Measurements from ENCODE around the gene CNOT1.

DNA sequence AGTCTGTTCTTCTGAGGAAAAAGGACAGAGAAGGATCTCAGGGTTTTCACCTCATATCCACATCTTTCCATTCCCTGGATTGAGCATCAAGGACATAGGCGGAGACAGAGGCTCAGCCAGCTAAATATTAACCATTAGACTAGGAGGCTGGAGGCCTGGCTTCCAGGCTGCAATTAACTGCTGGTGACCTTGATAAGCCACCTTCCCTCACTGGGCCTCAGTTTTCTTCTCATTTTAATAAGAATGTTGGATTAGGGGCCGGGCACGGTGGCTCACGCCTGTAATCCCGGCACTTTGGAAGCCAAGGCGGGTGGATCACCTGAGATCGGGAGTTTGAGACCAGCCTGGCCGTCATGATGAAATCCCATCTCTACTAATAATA lies 25.6 kb upstream of the CNOT1 start:
- TF ChIP-seq, protein P1, sequence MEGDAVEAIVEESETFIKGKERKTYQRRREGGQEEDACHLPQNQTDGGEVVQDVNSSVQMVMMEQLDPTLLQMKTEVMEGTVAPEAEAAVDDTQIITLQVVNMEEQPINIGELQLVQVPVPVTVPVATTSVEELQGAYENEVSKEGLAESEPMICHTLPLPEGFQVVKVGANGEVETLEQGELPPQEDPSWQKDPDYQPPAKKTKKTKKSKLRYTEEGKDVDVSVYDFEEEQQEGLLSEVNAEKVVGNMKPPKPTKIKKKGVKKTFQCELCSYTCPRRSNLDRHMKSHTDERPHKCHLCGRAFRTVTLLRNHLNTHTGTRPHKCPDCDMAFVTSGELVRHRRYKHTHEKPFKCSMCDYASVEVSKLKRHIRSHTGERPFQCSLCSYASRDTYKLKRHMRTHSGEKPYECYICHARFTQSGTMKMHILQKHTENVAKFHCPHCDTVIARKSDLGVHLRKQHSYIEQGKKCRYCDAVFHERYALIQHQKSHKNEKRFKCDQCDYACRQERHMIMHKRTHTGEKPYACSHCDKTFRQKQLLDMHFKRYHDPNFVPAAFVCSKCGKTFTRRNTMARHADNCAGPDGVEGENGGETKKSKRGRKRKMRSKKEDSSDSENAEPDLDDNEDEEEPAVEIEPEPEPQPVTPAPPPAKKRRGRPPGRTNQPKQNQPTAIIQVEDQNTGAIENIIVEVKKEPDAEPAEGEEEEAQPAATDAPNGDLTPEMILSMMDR (conservative IDR thresholded peaks at IDR 0.05; ENCODE audit: low read depth, low read length) = no peak
- TF ChIP-seq EZH2 (IDR thresholded peaks at IDR 0.05; ENCODE audit: low read length, unreplicated experiment) (no peak), EZH2phosphoT487 (IDR thresholded peaks at IDR 0.05; ENCODE audit: borderline replicate concordance, low read length) (no peak)
